ENCODE data around the gene ATP1A2. TPM values are rescaled to one million over a fixed set of nuclear protein-coding genes. Genes with fewer than 3 reads are reported as not detected.

ATP1A2 gene
- total and polyA plus RNA-seq, 10 of the 15 experiments (the other 5 are each of a cell fraction or from before 2014, with no cell fraction given): 0.15 TPM; not detected in 9

DNA sequence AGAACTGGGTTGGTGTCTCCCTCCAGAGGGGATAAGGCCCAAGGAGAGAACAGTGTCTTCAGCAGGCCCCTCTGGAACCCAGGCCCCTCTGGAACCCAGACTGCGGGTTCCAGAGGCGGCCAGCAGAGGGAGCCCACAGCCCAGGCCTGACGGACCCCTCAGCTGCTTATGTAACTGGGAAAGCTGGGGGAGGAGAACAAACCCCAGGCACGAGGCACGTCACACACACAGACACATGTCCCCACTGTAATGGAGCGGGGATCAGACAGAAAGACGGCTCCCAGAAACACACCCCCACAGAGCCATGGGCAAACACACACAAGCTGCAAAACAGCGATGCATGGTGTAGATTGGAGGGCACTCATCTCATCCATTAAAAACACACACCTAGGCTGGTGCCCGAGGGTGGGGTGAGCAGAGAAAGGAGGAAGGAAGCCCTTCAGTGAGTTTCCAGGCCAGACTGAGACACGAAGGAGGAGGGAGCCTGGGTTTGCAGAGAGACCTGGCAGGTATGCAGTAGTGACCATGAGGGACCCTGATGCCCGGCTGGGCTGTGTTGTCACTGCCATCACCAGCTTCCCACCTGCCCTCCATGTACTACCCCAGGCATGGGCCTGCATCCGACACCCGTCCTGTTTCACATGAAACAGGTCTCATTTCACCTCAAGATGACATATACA is 14.4 kb upstream of the ATP1A2 start (continued):
- peak; percentile 82 for TF ChIP-seq CHD2 (IDR thresholded peaks at IDR 0.05; ENCODE audit: borderline replicate concordance, low read depth, low read length)
- TF ChIP-seq IKZF1 (conservative IDR thresholded peaks at IDR 0.05): peak; percentile 36; the same call in 1 of the 2 replicates
- no peak for TF ChIP-seq MYB (IDR thresholded peaks at IDR 0.05; ENCODE audit: borderline replicate concordance, low read depth, low read length)
- peak; percentile 92 to 98 (median 97); a peak in 5 of 6 replicates for TF ChIP-seq CTCF (IDR thresholded peaks at IDR 0.05 in 2 of 3, conservative IDR thresholded peaks at IDR 0.05 in 1 of 3; ENCODE audit: control insufficient read depth in 2 of 3, extremely low read depth in 1 of 3, insufficient read depth in 1 of 3, low read depth in 3 of 3, low read length in 3 of 3)
- no peak for TF ChIP-seq MEF2A (IDR thresholded peaks at IDR 0.05; ENCODE audit: insufficient read depth, low read depth, low read length)
- no peak for TF ChIP-seq MTA3 (IDR thresholded peaks at IDR 0.05; ENCODE audit: borderline replicate concordance, low read length)
- no peak for TF ChIP-seq CBX3 (IDR thresholded peaks at IDR 0.05; ENCODE audit: borderline replicate concordance, low read depth)
- TF ChIP-seq, protein P1, sequence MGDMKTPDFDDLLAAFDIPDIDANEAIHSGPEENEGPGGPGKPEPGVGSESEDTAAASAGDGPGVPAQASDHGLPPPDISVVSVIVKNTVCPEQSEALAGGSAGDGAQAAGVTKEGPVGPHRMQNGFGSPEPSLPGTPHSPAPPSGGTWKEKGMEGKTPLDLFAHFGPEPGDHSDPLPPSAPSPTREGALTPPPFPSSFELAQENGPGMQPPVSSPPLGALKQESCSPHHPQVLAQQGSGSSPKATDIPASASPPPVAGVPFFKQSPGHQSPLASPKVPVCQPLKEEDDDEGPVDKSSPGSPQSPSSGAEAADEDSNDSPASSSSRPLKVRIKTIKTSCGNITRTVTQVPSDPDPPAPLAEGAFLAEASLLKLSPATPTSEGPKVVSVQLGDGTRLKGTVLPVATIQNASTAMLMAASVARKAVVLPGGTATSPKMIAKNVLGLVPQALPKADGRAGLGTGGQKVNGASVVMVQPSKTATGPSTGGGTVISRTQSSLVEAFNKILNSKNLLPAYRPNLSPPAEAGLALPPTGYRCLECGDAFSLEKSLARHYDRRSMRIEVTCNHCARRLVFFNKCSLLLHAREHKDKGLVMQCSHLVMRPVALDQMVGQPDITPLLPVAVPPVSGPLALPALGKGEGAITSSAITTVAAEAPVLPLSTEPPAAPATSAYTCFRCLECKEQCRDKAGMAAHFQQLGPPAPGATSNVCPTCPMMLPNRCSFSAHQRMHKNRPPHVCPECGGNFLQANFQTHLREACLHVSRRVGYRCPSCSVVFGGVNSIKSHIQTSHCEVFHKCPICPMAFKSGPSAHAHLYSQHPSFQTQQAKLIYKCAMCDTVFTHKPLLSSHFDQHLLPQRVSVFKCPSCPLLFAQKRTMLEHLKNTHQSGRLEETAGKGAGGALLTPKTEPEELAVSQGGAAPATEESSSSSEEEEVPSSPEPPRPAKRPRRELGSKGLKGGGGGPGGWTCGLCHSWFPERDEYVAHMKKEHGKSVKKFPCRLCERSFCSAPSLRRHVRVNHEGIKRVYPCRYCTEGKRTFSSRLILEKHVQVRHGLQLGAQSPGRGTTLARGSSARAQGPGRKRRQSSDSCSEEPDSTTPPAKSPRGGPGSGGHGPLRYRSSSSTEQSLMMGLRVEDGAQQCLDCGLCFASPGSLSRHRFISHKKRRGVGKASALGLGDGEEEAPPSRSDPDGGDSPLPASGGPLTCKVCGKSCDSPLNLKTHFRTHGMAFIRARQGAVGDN (IDR thresholded peaks at IDR 0.05): peak; percentile 36; the same call in 1 of the 2 replicates
- no peak for TF ChIP-seq TCF7 (IDR thresholded peaks at IDR 0.05; ENCODE audit: borderline replicate concordance)
- TF ChIP-seq NR2F1 (conservative IDR thresholded peaks at IDR 0.05): no peak
- TF ChIP-seq NFYB (IDR thresholded peaks at IDR 0.05; ENCODE audit: insufficient read depth, low read depth, low read length): no peak
- no peak; a peak in 1 of 4 replicates for TF ChIP-seq IKZF2 (IDR thresholded peaks at IDR 0.05)
- TF ChIP-seq FOS (IDR thresholded peaks at IDR 0.05; ENCODE audit: borderline replicate concordance, extremely low read depth, insufficient read length): no peak
- TF ChIP-seq, protein P2, sequence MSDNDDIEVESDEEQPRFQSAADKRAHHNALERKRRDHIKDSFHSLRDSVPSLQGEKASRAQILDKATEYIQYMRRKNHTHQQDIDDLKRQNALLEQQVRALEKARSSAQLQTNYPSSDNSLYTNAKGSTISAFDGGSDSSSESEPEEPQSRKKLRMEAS (IDR thresholded peaks at IDR 0.05; ENCODE audit: low read depth, low read length): peak; percentile 44; the same call in 1 of the 2 replicates
- no peak for TF ChIP-seq IRF3 (IDR thresholded peaks at IDR 0.05)
- TF ChIP-seq, protein P3, sequence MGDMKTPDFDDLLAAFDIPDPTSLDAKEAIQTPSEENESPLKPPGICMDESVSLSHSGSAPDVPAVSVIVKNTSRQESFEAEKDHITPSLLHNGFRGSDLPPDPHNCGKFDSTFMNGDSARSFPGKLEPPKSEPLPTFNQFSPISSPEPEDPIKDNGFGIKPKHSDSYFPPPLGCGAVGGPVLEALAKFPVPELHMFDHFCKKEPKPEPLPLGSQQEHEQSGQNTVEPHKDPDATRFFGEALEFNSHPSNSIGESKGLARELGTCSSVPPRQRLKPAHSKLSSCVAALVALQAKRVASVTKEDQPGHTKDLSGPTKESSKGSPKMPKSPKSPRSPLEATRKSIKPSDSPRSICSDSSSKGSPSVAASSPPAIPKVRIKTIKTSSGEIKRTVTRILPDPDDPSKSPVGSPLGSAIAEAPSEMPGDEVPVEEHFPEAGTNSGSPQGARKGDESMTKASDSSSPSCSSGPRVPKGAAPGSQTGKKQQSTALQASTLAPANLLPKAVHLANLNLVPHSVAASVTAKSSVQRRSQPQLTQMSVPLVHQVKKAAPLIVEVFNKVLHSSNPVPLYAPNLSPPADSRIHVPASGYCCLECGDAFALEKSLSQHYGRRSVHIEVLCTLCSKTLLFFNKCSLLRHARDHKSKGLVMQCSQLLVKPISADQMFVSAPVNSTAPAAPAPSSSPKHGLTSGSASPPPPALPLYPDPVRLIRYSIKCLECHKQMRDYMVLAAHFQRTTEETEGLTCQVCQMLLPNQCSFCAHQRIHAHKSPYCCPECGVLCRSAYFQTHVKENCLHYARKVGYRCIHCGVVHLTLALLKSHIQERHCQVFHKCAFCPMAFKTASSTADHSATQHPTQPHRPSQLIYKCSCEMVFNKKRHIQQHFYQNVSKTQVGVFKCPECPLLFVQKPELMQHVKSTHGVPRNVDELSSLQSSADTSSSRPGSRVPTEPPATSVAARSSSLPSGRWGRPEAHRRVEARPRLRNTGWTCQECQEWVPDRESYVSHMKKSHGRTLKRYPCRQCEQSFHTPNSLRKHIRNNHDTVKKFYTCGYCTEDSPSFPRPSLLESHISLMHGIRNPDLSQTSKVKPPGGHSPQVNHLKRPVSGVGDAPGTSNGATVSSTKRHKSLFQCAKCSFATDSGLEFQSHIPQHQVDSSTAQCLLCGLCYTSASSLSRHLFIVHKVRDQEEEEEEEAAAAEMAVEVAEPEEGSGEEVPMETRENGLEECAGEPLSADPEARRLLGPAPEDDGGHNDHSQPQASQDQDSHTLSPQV (IDR thresholded peaks at IDR 0.05): peak; percentile 63; the same call in 1 of the 2 replicates
- TF ChIP-seq CBFB (IDR thresholded peaks at IDR 0.05; ENCODE audit: low read depth): 0 out of 2 replicates have a peak, but pooled peaks have one; percentile 39
- no peak for TF ChIP-seq SP1 (IDR thresholded peaks at IDR 0.05; ENCODE audit: low read depth, low read length)
